MG63 (cell line): Measurements from ENCODE around the gene HUWE1. TPM values are rescaled to one million over a fixed set of nuclear protein-coding genes. Genes with fewer than 3 reads are reported as not detected.

ENCODE experiments used
- DNase-seq: peaks from one replicate; pipeline ENCODE4 v3.0.0-alpha.2; 2020
- H3K27me3 ChIP-seq: fragments of 250-450 bp; sonication (Bioruptor Pico); 2 replicates; pipeline ENCODE4 v1.5.1; 2020; ENCODE audit warnings: mild to moderate bottlenecking, moderate library complexity
- H3K36me3 ChIP-seq: fragments of 250-450 bp; sonication (Bioruptor Pico); 2 replicates; pipeline ENCODE4 v1.5.1; 2020; ENCODE audit warnings: mild to moderate bottlenecking, moderate library complexity
- H3K4me3 ChIP-seq: fragments of 250-450 bp; sonication (Bioruptor Pico); 2 replicates; pipeline ENCODE4 v1.5.1; 2020; ENCODE audit warnings: mild to moderate bottlenecking, moderate library complexity
- H3K9me3 ChIP-seq: fragments of 250-450 bp; sonication (Bioruptor Pico); 2 replicates; pipeline ENCODE4 v1.5.1; 2020; ENCODE audit warnings: mild to moderate bottlenecking, moderate library complexity
- total RNA-seq: library from RNA; depleted of rRNA; stranded (reverse); fragments of >200 nt; shearing (Covaris generic); gene quantifications from 2 replicates; pipeline ENCODE4 v1.2.3, GENCODE V29; 2014; ENCODE audit warnings: low replicate concordance

HUWE1 gene
- total RNA-seq, 1 experiment from 2014 or later, result 41.6 TPM

- Histone ChIP-seq H3K27me3 (no peaks in the 10 kb centered on the region), H3K4me3 (no peak overlapping the region), H3K9me3 (no peaks in the 10 kb centered on the region), H3K36me3 (no peaks in the 10 kb centered on the region)
- DNase-seq, result no peak
Measured at GRCh38 chrX:53486285-53486684, 200.2 kb downstream of the HUWE1 start.

GRCh38 chrX:53483838-53484405, 202.6 kb downstream of the HUWE1 start:
- DNase-seq, result no peak
- no peak overlapping the region for H3K4me3 ChIP-seq
- no peaks in the 10 kb centered on the region for H3K36me3 ChIP-seq
- no peaks in the 10 kb centered on the region for H3K27me3 ChIP-seq
- no peaks in the 10 kb centered on the region for H3K9me3 ChIP-seq

- DNase-seq, result no peak
Measured at GRCh38 chrX:53483416-53483815, 203.1 kb downstream of the HUWE1 start.

More at GRCh38 chrX:53483416-53483815, 203.1 kb downstream of the HUWE1 start:
- H3K27me3 ChIP-seq, result no peaks in the 10 kb centered on the region
- H3K9me3 ChIP-seq, result no peaks in the 10 kb centered on the region
- no peak overlapping the region for H3K4me3 ChIP-seq
- H3K36me3 ChIP-seq, result no peaks in the 10 kb centered on the region
